T-helper 22 cell (primary cell): Measurements from ENCODE around the gene ZFAND2A.
"Not testable (repeated sequence)": the region's sequence is repeated elsewhere in the genome, so short reads cannot be mapped to it uniquely, and the experiment has no call there.

Source experiments
- DNase-seq: peaks from one replicate; pipeline ENCODE4 v3.0.0-alpha.2; 2020; ENCODE audit warnings: low read depth

Gene ZFAND2A

DNA sequence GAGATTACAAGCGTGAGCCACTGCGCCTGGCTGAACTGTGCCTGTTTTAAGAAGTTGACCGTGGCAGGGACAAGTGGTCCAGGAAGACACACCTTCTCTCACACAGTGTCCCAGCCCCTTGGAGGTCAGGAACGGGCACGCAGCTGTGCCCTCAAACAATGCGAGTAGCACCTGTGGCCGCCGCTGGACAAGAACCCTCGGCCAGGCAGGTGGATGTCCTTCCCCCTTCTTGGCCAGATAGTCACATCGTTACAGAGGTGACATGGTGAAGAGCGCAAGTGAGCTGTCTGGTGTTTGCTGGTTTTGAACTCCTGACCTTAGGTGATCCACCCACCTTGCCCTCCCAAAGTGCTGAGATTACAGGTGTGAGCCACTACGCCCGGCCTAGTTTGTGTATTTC lies 8.8 kb downstream of the ZFAND2A start:
- no peak for DNase-seq

- no peak for DNase-seq
Observed at GRCh38 chr7:1150400-1151002, 9.5 kb downstream of the ZFAND2A start.

DNA sequence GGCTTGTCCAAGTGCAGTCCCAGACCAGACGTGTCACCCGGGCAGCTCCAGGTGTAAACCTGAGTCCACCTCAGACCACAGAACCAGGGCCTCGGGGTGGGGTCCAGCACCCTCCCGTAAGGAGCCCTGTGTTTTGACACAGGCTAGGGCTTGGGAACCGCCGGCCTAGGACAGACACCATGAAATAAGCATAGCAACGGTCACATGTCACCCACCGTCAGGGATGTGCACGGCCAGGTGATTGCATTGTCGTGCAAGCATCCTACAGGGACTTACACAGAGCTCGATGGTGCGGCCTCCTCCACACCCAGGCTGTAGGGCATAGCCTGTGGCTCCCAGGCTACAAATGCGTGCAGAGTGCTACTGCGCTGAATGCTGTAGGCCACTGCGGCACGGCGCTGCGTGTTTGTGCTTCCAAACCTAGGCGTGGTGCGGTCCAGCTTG lies 10.6 kb downstream of the ZFAND2A start:
- DNase-seq = no peak

DNA sequence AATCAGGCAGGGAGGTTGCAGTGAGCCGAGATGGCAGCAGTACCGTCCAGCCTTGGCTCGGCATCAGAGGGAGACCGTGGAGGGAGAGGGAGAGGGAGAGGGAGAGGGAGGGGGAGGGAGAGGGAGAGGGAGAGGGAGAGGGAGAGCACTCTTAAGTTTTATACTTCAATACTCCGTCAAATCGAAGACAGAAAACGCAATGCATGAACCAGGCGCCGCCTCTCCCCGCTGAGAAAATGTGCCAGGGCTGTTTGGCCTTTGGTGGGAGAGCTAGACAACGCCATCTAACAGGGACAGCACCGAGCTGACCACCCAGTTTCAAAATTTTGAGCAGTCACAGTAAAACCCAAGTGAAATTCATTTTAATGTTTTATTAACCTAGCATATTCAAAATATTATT lies 12.1 kb downstream of the ZFAND2A start:
- not testable (repeated sequence) for DNase-seq

- DNase-seq = no peak
Observed at GRCh38 chr7:1144269-1144771, 15.7 kb downstream of the ZFAND2A start.

DNA sequence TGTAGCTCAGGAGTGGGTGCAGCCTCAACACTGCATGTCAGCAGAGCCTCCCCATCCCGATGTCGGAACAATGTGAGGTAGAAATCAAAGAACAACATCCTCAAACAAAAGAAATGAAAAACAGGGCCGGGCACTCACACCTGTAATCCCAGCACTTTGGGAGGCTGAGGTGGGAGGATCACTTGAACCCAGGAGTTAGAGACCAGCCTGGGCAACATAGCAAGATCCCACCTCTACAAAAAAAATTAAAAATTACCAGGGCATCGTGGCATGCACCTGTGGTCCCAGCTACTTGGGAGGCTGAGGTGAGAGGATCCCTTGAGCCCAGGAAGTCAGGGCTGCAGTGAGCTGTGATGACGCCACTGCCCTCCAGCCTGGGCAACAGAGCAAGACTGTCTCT lies 17.0 kb downstream of the ZFAND2A start:
- DNase-seq = not testable (repeated sequence)

- DNase-seq = no peak
Observed at GRCh38 chr7:1142051-1142635, 17.9 kb downstream of the ZFAND2A start.

- DNase-seq = no peak
Observed at GRCh38 chr7:1141651-1142050, 18.3 kb downstream of the ZFAND2A start.

GRCh38 chr7:1140476-1141104 lies 19.4 kb downstream of the ZFAND2A start:
- no peak for DNase-seq

- DNase-seq = no peak
Observed at GRCh38 chr7:1137517-1138167, 22.4 kb downstream of the ZFAND2A start.

DNA sequence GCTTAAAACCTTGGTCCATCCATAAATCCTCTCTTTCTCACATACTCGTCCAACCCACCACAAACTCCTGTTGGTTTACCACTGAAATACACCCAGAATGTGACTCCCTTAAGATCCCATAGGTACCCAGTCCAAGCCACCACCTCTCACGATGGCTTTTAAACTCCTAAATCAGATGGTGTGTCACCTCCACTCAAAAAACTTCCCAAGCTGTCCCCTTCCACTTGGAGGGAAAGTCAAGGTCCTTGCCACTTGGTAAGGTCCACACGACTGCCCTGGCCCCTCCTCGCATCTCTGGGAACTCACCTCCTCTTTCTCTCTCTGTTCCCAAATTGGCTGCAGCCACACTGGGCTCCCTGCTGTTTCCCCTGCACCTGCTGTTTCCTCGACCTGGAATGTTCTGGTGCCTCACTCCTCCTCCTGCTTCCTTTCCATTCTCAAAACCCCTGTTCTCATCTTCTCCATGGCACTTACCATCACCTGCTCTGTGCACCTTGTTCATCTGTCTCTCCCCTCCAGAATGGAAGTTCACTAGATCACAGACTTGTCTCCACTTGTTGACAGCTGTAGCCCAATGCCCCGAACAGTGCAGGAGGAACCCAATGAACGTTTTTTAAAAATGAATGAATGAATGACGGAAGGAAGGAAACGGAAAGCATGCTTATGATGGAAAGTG lies 23.0 kb downstream of the ZFAND2A start:
- DNase-seq = no peak

DNA sequence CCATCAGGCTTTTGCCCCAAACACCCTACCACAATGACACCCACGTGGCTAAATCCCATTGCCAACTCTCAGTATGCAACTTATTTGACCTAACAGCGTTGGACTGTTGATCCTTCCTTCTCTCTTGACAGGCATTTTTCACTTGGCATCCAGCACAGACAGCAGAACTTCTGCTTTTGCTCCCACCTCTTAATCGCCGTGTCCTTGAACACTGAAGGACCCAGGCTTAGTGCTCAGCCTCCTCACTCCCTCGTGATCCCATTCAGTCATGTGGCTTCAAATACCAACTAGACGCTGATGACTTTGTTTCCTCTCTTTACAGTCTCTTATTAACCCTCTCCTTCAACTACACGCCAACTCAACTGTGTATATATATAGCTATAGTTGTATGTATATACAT lies 25.0 kb downstream of the ZFAND2A start:
- DNase-seq = no peak

DNA sequence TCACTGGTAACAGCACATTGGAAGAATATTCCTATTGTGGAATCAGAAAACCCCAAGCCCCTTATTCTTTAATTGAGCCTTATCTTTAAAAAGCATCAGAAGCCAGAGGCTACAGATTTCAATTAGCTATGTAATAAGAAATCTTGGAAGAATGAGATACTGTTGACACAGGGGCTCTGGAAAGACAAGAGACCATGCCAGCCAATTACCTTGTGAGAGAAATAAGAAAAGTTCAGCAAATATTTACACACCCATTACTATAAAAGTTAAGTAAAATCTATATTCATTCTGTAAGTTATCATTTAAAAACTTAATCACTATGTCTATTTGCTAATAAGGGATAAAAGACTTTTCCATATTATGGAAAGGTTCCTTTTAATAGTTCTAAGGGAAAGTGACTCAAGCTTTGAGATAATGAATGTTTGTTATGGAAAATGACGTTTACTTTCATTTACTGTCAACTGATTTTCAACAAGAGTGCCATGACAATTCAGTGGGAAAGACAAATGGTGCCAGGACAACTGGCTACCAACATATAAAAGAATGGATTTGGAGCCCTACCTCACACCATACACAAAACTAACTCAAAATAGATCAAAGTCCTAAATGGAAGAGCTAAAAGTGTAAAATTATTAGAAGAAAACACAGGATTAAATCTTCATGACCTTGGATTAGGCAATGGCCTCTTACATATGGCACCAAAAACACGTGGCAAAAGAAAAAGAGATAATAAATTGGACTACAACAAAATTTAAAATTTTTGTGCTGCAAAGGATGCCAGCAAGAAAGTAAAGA lies 28.3 kb downstream of the ZFAND2A start:
- DNase-seq = no peak

DNA sequence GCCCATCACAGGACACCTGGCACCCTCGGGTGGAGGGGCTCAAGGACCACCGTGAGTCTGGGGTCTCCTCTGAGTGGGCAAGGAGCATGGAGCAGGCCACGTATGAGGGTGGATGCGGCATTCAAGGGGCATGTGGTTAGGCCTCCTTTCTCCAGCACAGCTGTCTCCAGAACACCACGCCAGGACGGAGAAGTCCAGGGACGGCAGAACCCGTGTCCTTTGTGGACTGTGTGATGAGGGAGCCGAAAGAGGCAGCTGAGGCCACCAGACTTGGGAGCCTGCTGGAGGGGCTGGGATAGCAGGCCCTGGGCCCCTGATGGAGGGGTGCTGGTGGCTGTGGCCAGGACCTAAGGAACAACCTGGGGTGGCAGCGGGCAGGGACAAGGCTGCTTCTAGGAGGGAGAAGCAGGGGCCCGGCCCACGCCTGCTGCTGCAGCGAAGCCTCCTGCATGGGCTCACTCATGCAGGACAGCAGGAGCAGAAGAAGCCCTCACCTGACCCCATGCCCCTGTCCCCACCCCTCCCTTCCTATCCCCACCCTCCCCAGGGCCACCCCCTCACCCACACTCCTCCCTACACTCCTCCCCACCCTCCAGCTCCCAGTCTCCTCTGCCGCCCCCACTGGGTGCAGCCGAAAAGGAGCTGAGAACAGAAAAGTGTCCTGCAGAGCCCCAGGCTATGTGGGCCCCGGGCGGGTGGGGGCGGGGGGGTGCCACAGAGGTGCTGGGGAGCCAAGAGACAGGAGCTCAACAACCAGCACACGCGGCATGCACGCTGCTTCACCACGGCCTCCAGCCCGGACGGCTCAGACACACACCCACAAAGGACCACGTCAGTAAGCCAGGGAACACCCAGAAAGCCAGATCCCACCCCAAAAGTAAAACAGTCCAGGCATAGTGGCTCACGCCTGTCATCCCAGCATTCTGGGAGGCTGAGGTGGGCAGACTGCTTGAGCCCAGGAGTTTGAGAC lies 29.7 kb downstream of the ZFAND2A start:
- DNase-seq = no peak

- DNase-seq = no peak
Observed at GRCh38 chr7:1129431-1129830, 30.6 kb downstream of the ZFAND2A start.

GRCh38 chr7:1127001-1127400 lies 33.0 kb downstream of the ZFAND2A start:
- DNase-seq = no peak

DNA sequence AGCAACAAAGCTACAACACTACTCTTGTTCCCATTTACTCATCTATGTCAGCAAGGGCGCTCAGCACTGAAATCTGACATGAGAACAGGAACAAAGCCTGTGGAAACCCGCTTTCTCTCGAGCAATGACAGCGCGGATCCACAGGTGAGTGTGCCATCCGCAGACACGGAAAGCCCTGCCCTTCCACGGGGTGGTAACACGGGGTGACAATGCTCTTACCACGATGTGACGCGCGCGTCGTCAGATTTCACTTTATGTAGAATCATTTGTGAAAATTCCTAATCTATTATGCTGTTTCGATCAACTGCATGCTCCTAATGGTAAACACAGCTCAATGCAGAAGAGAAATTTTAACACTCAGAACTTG lies 34.4 kb downstream of the ZFAND2A start:
- no peak for DNase-seq

DNA sequence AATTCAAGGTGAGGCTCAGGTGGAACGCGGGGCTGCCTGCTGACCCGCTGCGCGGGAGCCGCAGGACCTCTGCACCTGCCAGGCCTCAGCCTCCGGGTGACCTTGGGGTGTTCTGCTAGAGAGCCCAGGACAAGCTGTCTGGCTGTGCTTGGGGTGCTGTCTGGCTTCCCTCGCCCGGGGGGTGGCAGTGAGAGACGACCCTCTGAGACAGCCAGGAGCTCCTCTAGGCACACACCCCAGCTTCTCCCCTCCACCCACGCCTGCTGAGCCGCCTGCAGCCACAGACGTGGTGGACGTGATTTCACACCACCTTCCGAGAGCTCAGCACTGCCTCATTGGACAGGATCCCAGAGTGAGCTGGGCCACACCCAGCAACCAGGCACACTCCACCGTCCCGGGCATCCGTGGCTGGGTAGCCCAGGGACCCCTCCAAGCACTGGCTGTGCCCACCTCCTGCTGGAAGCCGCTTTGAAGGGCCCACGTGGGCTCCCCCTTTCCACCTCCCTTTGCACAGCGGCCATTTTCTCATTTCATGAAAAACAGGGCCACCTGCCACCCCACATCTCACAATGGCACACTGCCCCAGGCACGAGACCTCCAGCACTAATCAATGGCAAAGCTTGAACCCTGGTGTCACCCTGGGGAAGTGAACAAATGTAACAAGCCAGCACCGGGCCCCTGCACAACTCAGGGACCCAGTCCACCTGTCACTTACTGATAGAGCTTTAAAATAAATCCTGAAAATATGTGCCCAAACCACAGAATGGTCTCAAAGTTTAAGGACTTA lies 35.0 kb downstream of the ZFAND2A start:
- no peak for DNase-seq

GRCh38 chr7:1124164-1124563 lies 35.8 kb downstream of the ZFAND2A start:
- no peak for DNase-seq

DNA sequence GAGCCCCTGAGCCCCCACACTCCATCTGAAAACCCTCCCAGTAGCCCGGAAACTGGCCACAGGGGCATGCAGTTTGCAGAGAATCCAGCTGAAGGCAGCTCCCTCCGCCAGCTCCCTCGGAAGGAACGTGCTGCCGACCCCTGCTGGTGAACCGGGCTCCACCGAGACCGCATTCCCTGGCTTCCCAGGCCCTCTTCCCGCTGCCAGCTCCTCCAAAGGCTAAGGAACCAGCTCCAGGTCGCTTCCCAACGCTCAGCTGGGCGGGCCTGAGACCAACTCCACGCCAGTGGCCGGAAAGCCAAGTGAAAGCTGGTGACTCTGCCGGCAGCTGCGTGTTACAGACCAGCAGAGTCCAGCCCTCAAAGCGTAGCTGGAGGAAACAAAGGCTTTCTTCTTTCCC lies 36.3 kb downstream of the ZFAND2A start:
- no peak for DNase-seq
